Measurements from ENCODE around the gene PLEKHH2.

- TF ChIP-seq EZH2 (IDR thresholded peaks at IDR 0.05; ENCODE audit: borderline replicate concordance): no peak
- TF ChIP-seq, protein P1, sequence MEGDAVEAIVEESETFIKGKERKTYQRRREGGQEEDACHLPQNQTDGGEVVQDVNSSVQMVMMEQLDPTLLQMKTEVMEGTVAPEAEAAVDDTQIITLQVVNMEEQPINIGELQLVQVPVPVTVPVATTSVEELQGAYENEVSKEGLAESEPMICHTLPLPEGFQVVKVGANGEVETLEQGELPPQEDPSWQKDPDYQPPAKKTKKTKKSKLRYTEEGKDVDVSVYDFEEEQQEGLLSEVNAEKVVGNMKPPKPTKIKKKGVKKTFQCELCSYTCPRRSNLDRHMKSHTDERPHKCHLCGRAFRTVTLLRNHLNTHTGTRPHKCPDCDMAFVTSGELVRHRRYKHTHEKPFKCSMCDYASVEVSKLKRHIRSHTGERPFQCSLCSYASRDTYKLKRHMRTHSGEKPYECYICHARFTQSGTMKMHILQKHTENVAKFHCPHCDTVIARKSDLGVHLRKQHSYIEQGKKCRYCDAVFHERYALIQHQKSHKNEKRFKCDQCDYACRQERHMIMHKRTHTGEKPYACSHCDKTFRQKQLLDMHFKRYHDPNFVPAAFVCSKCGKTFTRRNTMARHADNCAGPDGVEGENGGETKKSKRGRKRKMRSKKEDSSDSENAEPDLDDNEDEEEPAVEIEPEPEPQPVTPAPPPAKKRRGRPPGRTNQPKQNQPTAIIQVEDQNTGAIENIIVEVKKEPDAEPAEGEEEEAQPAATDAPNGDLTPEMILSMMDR (IDR thresholded peaks at IDR 0.05; ENCODE audit: poor library complexity): no peak
These were observed 5.3 kb downstream of the PLEKHH2 start for GRCh38 chr2:43642363-43642762.

Data from hepatocyte (in vitro differentiated cells).